GM21737 (cell line): Measurements from ENCODE around the gene KXD1.
"Not testable (repeated sequence)": the region's sequence is repeated elsewhere in the genome, so short reads cannot be mapped to it uniquely, and the experiment has no call there.

Experiments
- ATAC-seq: cut with Tn5 transposase; IDR thresholded peaks from one replicate; pipeline ENCODE4 v1.9.1; 2021; ENCODE audit warnings: mild to moderate bottlenecking, moderate library complexity; ENCODE audit not compliant: unreplicated experiment

Gene KXD1

GRCh38 chr19:18599485-18599884, 41.8 kb downstream of the KXD1 start:
- ATAC-seq = no peak

- not testable (repeated sequence) for ATAC-seq
Measured at GRCh38 chr19:18600692-18601397, 43.2 kb downstream of the KXD1 start.

- no peak for ATAC-seq
Measured at GRCh38 chr19:18601875-18602274, 44.2 kb downstream of the KXD1 start.

GRCh38 chr19:18603255-18603957, 45.7 kb downstream of the KXD1 start:
- ATAC-seq = no peak

GRCh38 chr19:18603958-18604819, 46.5 kb downstream of the KXD1 start:
- ATAC-seq = no peak

GRCh38 chr19:18604820-18605159, 47.1 kb downstream of the KXD1 start:
- no peak for ATAC-seq

- ATAC-seq = no peak
Measured at GRCh38 chr19:18605196-18605545, 47.5 kb downstream of the KXD1 start.

GRCh38 chr19:18605546-18606280, 48.0 kb downstream of the KXD1 start:
- no peak for ATAC-seq

GRCh38 chr19:18606281-18607225, 48.9 kb downstream of the KXD1 start, which contains the start of gene CRLF1:
Gene CRLF1 (minus strand): TSS chr19:18606799. CDS start chr19:18606656, 143 bp downstream.
- no peak for ATAC-seq

GRCh38 chr19:18607226-18608101, 49.8 kb downstream of the KXD1 start:
- ATAC-seq = no peak

- no peak for ATAC-seq
Measured at GRCh38 chr19:18608102-18608804, 50.6 kb downstream of the KXD1 start.

GRCh38 chr19:18608805-18609716, 51.4 kb downstream of the KXD1 start:
- ATAC-seq = no peak

GRCh38 chr19:18609717-18610051, 52.0 kb downstream of the KXD1 start:
- no peak for ATAC-seq

GRCh38 chr19:18610245-18610555, 52.5 kb downstream of the KXD1 start:
- ATAC-seq = no peak

- ATAC-seq = no peak
Measured at GRCh38 chr19:18610556-18611326, 53.1 kb downstream of the KXD1 start.

- ATAC-seq = no peak
Measured at GRCh38 chr19:18611327-18612050, 53.8 kb downstream of the KXD1 start.
